K562 (cell line): ENCODE data around the gene TGFB2. TPM values are rescaled to one million over a fixed set of nuclear protein-coding genes. Genes with fewer than 3 reads are reported as not detected.
A peak's percentile ranks its signal among the peaks of the same experiment; 100 is the strongest.

Experiments used
- ATAC-seq: fragments of 200-7000 bp; cut with Tn5 transposase; 3 replicates; pipeline ENCODE4 v1.9.1; 2020; ENCODE audit warnings: moderate library complexity
- BruUV-seq: library from RNA; stranded (reverse); fragments of 400-500 nt; replicated peaks from 2 replicates; lab custom pipeline; 2021; lab: Mats Ljungman, UMichigan
- CTCF ChIA-PET: fragments of 300-600 bp; formaldehyde crosslinking; extraction: SDS; loops from one replicate; lab custom pipeline; 2021; ENCODE audit warnings: low intra/inter-chr PET ratio; lab: Yijun Ruan, JAX
- POLR2A ChIA-PET: fragments of 300-600, 350-650 bp; sonication (Branson Sonifier 250); formaldehyde crosslinking; extraction: SDS; loops from one replicate; lab custom pipeline; 2021; ENCODE audit warnings: antibody characterized with exemption, inconsistent platforms; lab: Yijun Ruan, JAX
- DNase-seq, 4 experiments: peaks; one replicate each; pipeline versions ENCODE4 v3.0.0 to v3.0.0-alpha.2; 2011 to 2018; ENCODE audit warnings: low spot score in 3 of 4, mixed read lengths in 3 of 4; ENCODE audit errors: extremely low read depth in 1 of 4
- FAIRE-seq: peaks from 2 replicates; lab custom pipeline; 2011; peaks lifted over from hg19 to GRCh38; lab: Jason Lieb, UNC
- H2AFZ ChIP-seq: 2 replicates; pipeline ENCODE4 v1.6.0; 2011; ENCODE audit warnings: low read depth, low read length, control low read depth, inconsistent platforms
- H3K27ac ChIP-seq: fragments of 200-600 bp; 3 replicates; pipeline ENCODE4 v1.8.0; 2011; ENCODE audit warnings: low read depth, mild to moderate bottlenecking, control low read depth, inconsistent platforms, low read length, moderate library complexity, mixed read lengths; ENCODE audit errors: extremely low read depth
- H3K27me3 ChIP-seq, 2 experiments: fragments of 300-600 bp in 1 of 2; 2 replicates in 1 of 2; 3 replicates in 1 of 2; pipeline versions ENCODE4 v1.6.0 to v1.8.0; 2011; ENCODE audit warnings: inconsistent platforms in 2 of 2, low read length in 2 of 2, mild to moderate bottlenecking in 1 of 2, mixed read lengths in 1 of 2, moderate library complexity in 1 of 2; ENCODE audit not compliant: control insufficient read depth in 2 of 2, insufficient read depth in 2 of 2
- H3K36me3 ChIP-seq: fragments of 300-600 bp; 3 replicates; pipeline ENCODE4 v1.8.0; 2011; ENCODE audit warnings: mild to moderate bottlenecking, low read length, inconsistent platforms; ENCODE audit not compliant: control insufficient read depth, insufficient read depth
- H3K4me1 ChIP-seq, 2 experiments: fragments of 200-600 bp in 1 of 2; replicated peaks in 1 of 2; 2 replicates in 1 of 2; 3 replicates in 1 of 2; pipeline versions ENCODE4 v1.5.1 to v1.8.0; 2011; ENCODE audit warnings: inconsistent platforms in 2 of 2, low read length in 2 of 2, mild to moderate bottlenecking in 1 of 2, mixed read lengths in 1 of 2, moderate library complexity in 1 of 2; ENCODE audit not compliant: control insufficient read depth in 2 of 2, insufficient read depth in 2 of 2
- H3K4me2 ChIP-seq: 2 replicates; pipeline ENCODE4 v1.6.1; 2011; ENCODE audit warnings: low read length, control low read depth, inconsistent platforms, mixed read lengths; ENCODE audit not compliant: insufficient read depth
- H3K4me3 ChIP-seq: fragments of 200-600 bp; sonication (generic), shearing (Covaris generic); 2 replicates; pipeline ENCODE4 v1.5.1; 2016; ENCODE audit warnings: control low read depth, inconsistent platforms
- H3K79me2 ChIP-seq: fragments of 200-600 bp; 3 replicates; pipeline ENCODE4 v1.8.0; 2011; ENCODE audit warnings: low read length, inconsistent platforms; ENCODE audit not compliant: control insufficient read depth, insufficient read depth
- H3K9ac ChIP-seq, 2 experiments: 2 replicates each; pipeline versions ENCODE4 v1.6.0 to v1.6.1; 2011; ENCODE audit warnings: low read depth in 2 of 2, low read length in 2 of 2, control low read depth in 1 of 2, inconsistent platforms in 1 of 2, mild to moderate bottlenecking in 1 of 2, mixed read lengths in 1 of 2; ENCODE audit not compliant: insufficient read depth in 1 of 2
- H3K9me1 ChIP-seq: one replicate; pipeline ENCODE4 v1.6.0; 2011; ENCODE audit warnings: inconsistent platforms, mild to moderate bottlenecking, low read length, moderate library complexity; ENCODE audit not compliant: control insufficient read depth, insufficient read depth
- H3K9me3 ChIP-seq: replicated peaks from 2 replicates; pipeline ENCODE4 v1.5.1; 2011; ENCODE audit warnings: low read depth, low read length, inconsistent platforms; ENCODE audit not compliant: control insufficient read depth, insufficient read depth
- H4K20me1 ChIP-seq: replicated peaks from 2 replicates; pipeline ENCODE4 v1.6.1; 2011; ENCODE audit warnings: low read length, inconsistent platforms, mixed read lengths; ENCODE audit not compliant: control insufficient read depth, insufficient read depth
- CEBPG ChIP-seq, 3 experiments: fragments of 200-800 bp in 1 of 3; sonication (Bioruptor generic) in 1 of 3; sonication (generic) in 1 of 3; formaldehyde crosslinking in 1 of 3; IDR thresholded peaks in 2 of 3; conservative IDR thresholded peaks in 1 of 3; 2 replicates each; pipeline versions ENCODE4 v1.6.1 to v1.8.0; 2016 to 2022; ENCODE audit warnings: missing compliant biosample characterization in 2 of 3, missing genetic modification characterization in 2 of 3, mild to moderate bottlenecking in 1 of 3, missing genetic modification reagents in 1 of 3
- HDAC3 ChIP-seq: fragments of 450-650 bp; IDR thresholded peaks from 2 replicates; pipeline ENCODE4 v1.6.1; 2018; ENCODE audit warnings: borderline replicate concordance, mild to moderate bottlenecking, moderate library complexity; ENCODE audit not compliant: partially characterized antibody
- WGBS: fragments of 100-300 bp; shearing (Covaris generic); methylation state at CpG from one replicate; pipeline ENCODE4 v1.1.6; 2016; ENCODE audit warnings: low coverage, mixed read lengths; ENCODE audit not compliant: insufficient coverage; ENCODE audit errors: missing lambda C conversion rate; 5-methylcytosine and 5-hydroxymethylcytosine counted together
- in situ Hi-C: fragments of 300-500 bp; cut with MboI; formaldehyde crosslinking; loops from 4 replicates; pipeline ENCODE4 v1.15.0; 2018; ENCODE audit warnings: inconsistent platforms, mixed read lengths
- intact Hi-C: fragments of 100-400 bp; cut with micrococcal nuclease; formaldehyde crosslinking; loops from 2 replicates; pipeline ENCODE4 v1.14.2; 2022
- polyA plus RNA-seq, 8 experiments: library from polyadenylated mRNA; depleted of rRNA in 4 of 8; stranded (reverse) in 5 of 8; unstranded in 3 of 8; fragments of >200 nt; fragmentation: Nextera tagmentation in 2 of 8; fragmentation: Illumina TruSeq in 1 of 8; extraction: Ambion mirVana in 2 of 8; extraction: Trizol in 1 of 8; gene quantifications; 2 replicates each; pipeline versions ENCODE4 v1.2.1 to v1.2.3, GENCODE V29; 2011 to 2014; ENCODE audit warnings: inconsistent platforms in 1 of 8, missing spikeins in 1 of 8
- total RNA-seq, 7 experiments: library from RNA; depleted of rRNA in 6 of 7; stranded (reverse); fragments of >200 nt in 6 of 7; fragmentation: Illumina TruSeq in 2 of 7; extraction: Trizol in 2 of 7; gene quantifications; 2 replicates each; pipeline versions ENCODE4 v1.2.1 to v1.2.3, GENCODE V29; 2011 to 2021; ENCODE audit warnings: low replicate concordance in 1 of 7
- TF ChIP-seq, protein P1 (sequence below): fragments of 250-450 bp; sonication (Bioruptor Pico); IDR thresholded peaks from 2 replicates; pipeline ENCODE4 v1.5.1; 2021; ENCODE audit warnings: mild to moderate bottlenecking

Gene TGFB2
- total and polyA plus RNA-seq, 9 of the 15 experiments (the other 6 are each of a cell fraction or from before 2014, with no cell fraction given) = 0.03 to 0.41 (median 0.11) TPM; not detected in 3

DNA sequence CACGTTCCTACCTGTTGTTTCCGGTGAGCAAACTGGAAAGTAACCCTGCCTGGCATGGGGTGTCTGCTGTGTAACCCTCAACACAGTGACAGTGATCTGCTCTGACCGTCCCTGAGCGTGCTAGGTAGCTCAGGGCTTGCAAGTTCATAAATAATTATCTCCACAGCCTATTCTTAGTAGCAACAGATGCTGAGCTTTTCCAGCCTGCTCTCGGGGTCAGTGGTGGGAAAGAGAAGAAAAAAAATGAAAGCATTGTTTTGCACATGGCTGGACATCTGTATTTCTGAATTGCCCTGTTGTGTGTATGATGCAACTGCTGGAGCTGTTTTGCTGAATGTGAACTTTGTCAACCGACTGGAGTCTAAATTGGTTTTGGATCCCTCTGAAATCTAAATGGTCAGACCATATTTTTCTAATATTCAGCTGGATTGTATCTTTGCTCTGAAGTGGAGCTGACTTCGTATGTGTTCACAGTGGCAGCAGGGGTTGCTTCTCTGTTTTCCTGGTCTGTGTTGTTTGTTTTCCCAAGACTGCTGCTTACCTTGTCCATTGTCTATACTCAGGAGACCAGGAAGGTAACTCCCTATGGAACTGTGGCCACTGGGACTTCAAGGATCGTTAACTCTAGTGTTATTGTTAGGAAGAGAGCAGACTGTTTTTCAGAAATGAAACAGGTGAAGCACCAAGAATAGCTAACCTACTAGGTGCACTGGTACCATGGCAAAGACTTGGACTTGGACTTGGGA lies 27.0 kb downstream of the TGFB2 start:
- no peak overlapping the region for H3K4me2 ChIP-seq
- no peaks in the 10 kb centered on the region for H3K79me2 ChIP-seq
- ATAC-seq (peak; percentile 50), FAIRE-seq (no peak), DNase-seq (no peak)
- H3K27ac ChIP-seq = no peak overlapping the region
- intact Hi-C loops (no loop called here), in situ Hi-C loops (no loop called here)
- WGBS = 10% methylated on average over 8 of the region's 8 CpGs
- H3K4me1 ChIP-seq = no peaks in the 10 kb centered on the region; a peak in 1 of 5 replicates
- H3K9me3 ChIP-seq = no peaks in the 10 kb centered on the region
- no TSS peak for BruUV-seq
- H2AFZ ChIP-seq = no peak overlapping the region; the same call in 1 of the 2 replicates
- H3K36me3 ChIP-seq = no peaks in the 10 kb centered on the region
- CTCF ChIA-PET = no interaction called here
- POLR2A ChIA-PET = interaction anchor here (0.7 to 1.2 kb wide), 2 partner anchors 13 to 141 kb away, joined by 3 to 4 read pairs; no protein-coding TSS in a partner anchor
- no peak overlapping the region for H3K9ac ChIP-seq
- H4K20me1 ChIP-seq = no peaks in the 10 kb centered on the region
- H3K9me1 ChIP-seq = no peaks in the 10 kb centered on the region
- TF ChIP-seq, protein P1, sequence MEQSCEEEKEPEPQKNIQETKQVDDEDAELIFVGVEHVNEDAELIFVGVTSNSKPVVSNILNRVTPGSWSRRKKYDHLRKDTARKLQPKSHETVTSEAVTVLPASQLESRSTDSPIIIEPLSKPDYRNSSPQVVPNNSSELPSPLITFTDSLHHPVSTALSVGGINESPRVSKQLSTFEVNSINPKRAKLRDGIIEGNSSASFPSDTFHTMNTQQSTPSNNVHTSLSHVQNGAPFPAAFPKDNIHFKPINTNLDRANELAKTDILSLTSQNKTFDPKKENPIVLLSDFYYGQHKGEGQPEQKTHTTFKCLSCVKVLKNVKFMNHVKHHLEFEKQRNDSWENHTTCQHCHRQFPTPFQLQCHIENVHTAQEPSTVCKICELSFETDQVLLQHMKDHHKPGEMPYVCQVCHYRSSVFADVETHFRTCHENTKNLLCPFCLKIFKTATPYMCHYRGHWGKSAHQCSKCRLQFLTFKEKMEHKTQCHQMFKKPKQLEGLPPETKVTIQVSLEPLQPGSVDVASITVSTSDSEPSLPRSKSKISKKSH (CRISPR knock-in tag) = no peak
- no peak for TF ChIP-seq HDAC3
- no peak; the same call in 1 of the 2 replicates for TF ChIP-seq CEBPG (CRISPR knock-in tag; IDR thresholded peaks at IDR 0.05)
- peak; percentile 12 to 35; a peak in 2 of 4 replicates for TF ChIP-seq CEBPG (tag; conservative IDR thresholded peaks at IDR 0.05 in 1 of 2, IDR thresholded peaks at IDR 0.05 in 1 of 2)
- TF ChIP-seq, all 486 proteins: peak for 1
- H3K27me3 ChIP-seq = 0 out of 5 replicates have a peak, but pooled peaks cover 0 to 3% of the 10 kb centered on the region in 2 experiments
- H3K4me3 ChIP-seq = no peak overlapping the region
